Nephron progenitor cell (in vitro differentiated cells): ENCODE results near the gene WNT5B.

ENCODE experiments used
- DNase-seq: peaks from one replicate; pipeline ENCODE4 v3.0.0; 2021
- H3K27ac Mint-ChIP-seq: 2 replicates; pipeline ENCODE4 v1.8.0; 2021; ENCODE audit warnings: mild to moderate bottlenecking, moderate library complexity, mixed read lengths
- H3K27me3 Mint-ChIP-seq: 2 replicates; pipeline ENCODE4 v1.8.0; 2021; ENCODE audit warnings: mild to moderate bottlenecking, low read depth, mixed read lengths; ENCODE audit not compliant: poor library complexity
- H3K36me3 Mint-ChIP-seq: 2 replicates; pipeline ENCODE4 v1.8.0; 2021; ENCODE audit warnings: low read depth, mixed read lengths
- H3K4me1 Mint-ChIP-seq: 2 replicates; pipeline ENCODE4 v1.8.0; 2021; ENCODE audit warnings: mixed read lengths
- H3K4me3 Mint-ChIP-seq: 2 replicates; pipeline ENCODE4 v1.8.0; 2021; ENCODE audit warnings: mild to moderate bottlenecking, moderate library complexity, mixed read lengths
- H3K9me3 Mint-ChIP-seq: 2 replicates; pipeline ENCODE4 v1.8.0; 2021; ENCODE audit warnings: mild to moderate bottlenecking, moderate library complexity, mixed read lengths
- CTCF ChIP-seq: fragments of 200-600 bp; sonication (generic); IDR thresholded peaks from 2 replicates; pipeline ENCODE4 v1.5.0; 2021; ENCODE audit warnings: antibody characterized with exemption

WNT5B gene

DNA sequence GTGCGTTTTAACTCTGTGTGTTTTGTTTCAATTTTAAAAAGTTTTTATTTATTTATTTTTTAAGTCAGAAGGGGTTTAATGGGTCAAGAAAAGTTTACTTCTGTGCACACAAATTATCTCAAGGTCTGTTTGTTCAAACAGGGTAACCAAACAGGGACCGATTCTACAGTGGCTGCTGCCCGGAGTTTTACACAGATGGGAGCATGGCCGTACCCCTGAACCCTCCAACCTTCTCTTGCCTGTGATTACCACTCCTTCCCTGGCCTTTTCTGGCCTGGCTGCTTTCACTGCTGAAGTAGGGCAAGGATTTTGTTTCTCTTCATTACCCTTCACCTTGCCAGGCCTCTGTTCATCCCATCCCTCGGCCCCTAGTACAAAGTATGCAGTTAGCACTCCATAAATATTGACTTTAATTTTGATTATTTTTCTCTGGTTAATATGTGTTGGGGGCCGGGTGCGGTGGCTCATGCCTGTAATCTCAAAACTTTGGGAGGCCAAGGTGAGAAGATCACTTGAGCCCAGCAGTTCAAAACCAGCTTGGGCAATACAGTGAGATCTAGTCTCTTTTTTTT lies 18.9 kb upstream of the WNT5B start:
- no peak for TF ChIP-seq CTCF
- Mint-ChIP-seq H3K9me3 (no peaks in the 10 kb centered on the region), H3K4me3 (no peak overlapping the region), H3K27me3 (peaks cover 3% of the 10 kb centered on the region), H3K27ac (no peak overlapping the region), H3K36me3 (no peaks in the 10 kb centered on the region), H3K4me1 (peaks cover 80% of the 10 kb centered on the region)
- DNase-seq, result no peak

DNA sequence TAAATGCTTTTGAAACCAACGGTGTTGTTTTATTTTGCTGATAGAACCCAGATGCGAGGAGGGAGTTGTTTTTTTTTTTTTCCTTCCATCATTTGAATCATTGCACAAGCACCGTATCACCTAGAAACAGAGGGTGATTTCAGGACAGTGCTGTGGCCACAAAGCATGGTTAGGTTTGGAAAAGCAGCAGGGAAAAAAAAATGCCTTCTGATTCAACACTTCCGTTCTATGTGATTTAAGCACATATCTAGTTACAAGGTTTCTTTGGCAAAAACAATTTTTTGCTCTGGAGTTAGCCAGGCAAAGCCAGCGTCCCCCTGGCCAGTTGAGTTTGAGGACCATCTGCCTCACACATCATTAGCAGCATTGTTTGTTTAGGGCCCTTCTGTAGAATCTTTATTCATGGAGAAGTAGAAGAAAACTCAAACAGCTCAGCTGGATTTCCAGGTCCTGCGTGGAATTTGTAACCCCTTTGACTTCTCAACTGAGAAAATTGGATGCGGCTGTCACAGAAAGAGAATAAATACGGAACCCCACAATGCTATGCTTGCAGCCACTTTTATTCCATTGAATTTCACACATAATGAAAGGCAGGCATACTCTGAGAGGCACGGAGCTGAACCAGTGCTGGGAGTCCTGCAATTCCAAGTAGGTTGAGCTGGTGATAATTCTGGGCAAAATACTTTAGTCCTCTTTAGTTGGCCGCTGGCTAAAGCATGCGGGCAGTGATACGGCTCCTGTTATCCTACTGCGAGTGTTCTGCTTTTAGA lies 17.0 kb upstream of the WNT5B start:
- H3K27ac Mint-ChIP-seq, result peak overlapping the region; percentile 98
- no peaks in the 10 kb centered on the region for H3K9me3 Mint-ChIP-seq
- peak overlapping the region; percentile 44 for H3K4me3 Mint-ChIP-seq
- TF ChIP-seq CTCF, result no peak
- H3K4me1 Mint-ChIP-seq, result peaks cover 70% of the 10 kb centered on the region
- no peaks in the 10 kb centered on the region for H3K36me3 Mint-ChIP-seq
- no peak for DNase-seq
- peaks cover 3% of the 10 kb centered on the region for H3K27me3 Mint-ChIP-seq

DNA sequence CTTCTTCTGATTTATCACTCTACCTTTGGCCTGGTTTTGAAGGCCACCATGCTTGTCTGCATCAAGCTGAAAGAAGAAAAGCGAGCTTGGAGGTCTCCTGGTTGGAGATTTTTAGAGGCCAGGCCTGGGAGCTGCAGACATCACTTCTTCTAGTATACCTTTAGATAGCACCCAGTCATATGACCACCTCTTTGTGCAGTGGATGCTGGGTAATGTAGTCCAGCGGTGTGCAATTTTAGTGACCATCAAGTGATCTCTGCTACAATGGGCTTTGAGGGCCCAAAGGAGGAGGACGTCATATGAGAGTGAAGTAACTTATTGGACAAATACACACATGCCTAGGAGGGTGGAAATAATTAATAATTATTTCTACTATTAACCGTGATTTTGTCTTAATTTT lies 15.2 kb upstream of the WNT5B start:
- no peak overlapping the region for H3K4me3 Mint-ChIP-seq
- no peaks in the 10 kb centered on the region for H3K9me3 Mint-ChIP-seq
- H3K36me3 Mint-ChIP-seq, result no peaks in the 10 kb centered on the region
- H3K27ac Mint-ChIP-seq, result no peak overlapping the region
- TF ChIP-seq CTCF, result no peak
- DNase-seq, result no peak
- peaks cover 73% of the 10 kb centered on the region for H3K4me1 Mint-ChIP-seq
- no peaks in the 10 kb centered on the region for H3K27me3 Mint-ChIP-seq

DNA sequence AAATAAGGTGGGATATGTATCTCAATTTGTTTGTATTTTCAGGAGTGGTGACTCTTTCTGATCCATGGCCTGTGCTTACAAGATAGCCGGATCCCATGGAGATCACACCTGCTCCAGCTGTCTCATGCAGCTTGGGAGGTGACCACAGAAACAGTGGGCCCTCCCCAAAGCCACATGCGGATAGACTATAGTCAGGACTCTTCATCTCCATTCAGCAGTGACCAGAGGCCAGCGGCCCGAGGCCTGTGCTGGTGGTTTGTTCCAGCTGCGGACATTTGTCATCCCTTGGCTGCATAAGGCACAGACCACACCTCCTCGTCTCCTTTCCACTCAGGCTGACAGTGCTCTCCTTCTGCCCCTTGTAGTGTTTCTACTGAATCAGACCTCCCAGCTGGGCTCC lies 14.7 kb upstream of the WNT5B start:
- Mint-ChIP-seq H3K4me1 (peaks cover 78% of the 10 kb centered on the region), H3K9me3 (no peaks in the 10 kb centered on the region), H3K36me3 (no peaks in the 10 kb centered on the region)

GRCh38 chr12:1616233-1617066 lies 12.6 kb upstream of the WNT5B start:
- Mint-ChIP-seq H3K27ac (no peak overlapping the region), H3K27me3 (no peaks in the 10 kb centered on the region), H3K4me1 (peaks cover 77% of the 10 kb centered on the region), H3K9me3 (no peaks in the 10 kb centered on the region), H3K4me3 (no peak overlapping the region), H3K36me3 (peaks cover 5% of the 10 kb centered on the region)
- DNase-seq, result no peak
- no peak for TF ChIP-seq CTCF

More for the DNA sequence above, 14.7 kb upstream of the WNT5B start:
- no peaks in the 10 kb centered on the region for H3K27me3 Mint-ChIP-seq
- DNase-seq, result no peak
- H3K4me3 Mint-ChIP-seq, result no peak overlapping the region
- no peak overlapping the region for H3K27ac Mint-ChIP-seq
- no peak for TF ChIP-seq CTCF
